HepG2 (cell line): Measurements from ENCODE around the gene MASP2. TPM values are rescaled to one million over a fixed set of nuclear protein-coding genes. Genes with fewer than 3 reads are reported as not detected.

Source experiments
- CBX5 ChIP-seq: sonication (generic); formaldehyde crosslinking; IDR thresholded peaks from 2 replicates; pipeline ENCODE4 v1.4.0; 2020; ENCODE audit warnings: missing genetic modification reagents, borderline replicate concordance
- CHD2 ChIP-seq: IDR thresholded peaks from 2 replicates; pipeline ENCODE4 v1.6.1; 2011; ENCODE audit warnings: low read depth, low read length, improper control_type of control experiment
- FOXA1 ChIP-seq, 2 experiments: fragments of 450-650 bp in 1 of 2; sonication (generic) in 1 of 2; formaldehyde crosslinking in 1 of 2; IDR thresholded peaks; 2 replicates each; pipeline versions ENCODE4 v1.4.0 to v1.6.1; 2016 to 2020; ENCODE audit warnings: missing genetic modification reagents in 1 of 2
- FOXA3 ChIP-seq: IDR thresholded peaks from 2 replicates; pipeline ENCODE4 v1.6.1; 2016; ENCODE audit warnings: missing genetic modification reagents, missing compliant biosample characterization
- HOXA3 ChIP-seq: sonication (generic); formaldehyde crosslinking; IDR thresholded peaks from 2 replicates; pipeline ENCODE4 v1.5.0; 2020; ENCODE audit warnings: missing genetic modification reagents
- ISL2 ChIP-seq: sonication (generic); formaldehyde crosslinking; IDR thresholded peaks from 2 replicates; pipeline ENCODE4 v1.5.0; 2020; ENCODE audit warnings: missing genetic modification reagents
- KLF13 ChIP-seq: sonication (generic); formaldehyde crosslinking; IDR thresholded peaks from 2 replicates; pipeline ENCODE4 v1.4.0; 2020; ENCODE audit warnings: mild to moderate bottlenecking, missing genetic modification reagents
- MIER2 ChIP-seq: IDR thresholded peaks from 2 replicates; pipeline ENCODE4 v1.6.1; 2016; ENCODE audit warnings: missing biosample characterization, missing genetic modification reagents
- MYC ChIP-seq: sonication (generic); formaldehyde crosslinking; IDR thresholded peaks from 2 replicates; pipeline ENCODE4 v1.9.0; 2021; ENCODE audit warnings: missing genetic modification reagents, borderline replicate concordance
- NFKBIZ ChIP-seq: IDR thresholded peaks from 2 replicates; pipeline ENCODE4 v1.6.1; 2018; ENCODE audit warnings: missing genetic modification reagents, missing compliant biosample characterization
- RXRB ChIP-seq: IDR thresholded peaks from 2 replicates; pipeline ENCODE4 v1.6.1; 2016; ENCODE audit warnings: borderline replicate concordance, missing genetic modification reagents, missing compliant biosample characterization
- SIN3A ChIP-seq: IDR thresholded peaks from 2 replicates; pipeline ENCODE4 v1.6.1; 2011; ENCODE audit warnings: low read depth, mild to moderate bottlenecking, control low read depth, low read length, borderline replicate concordance
- ZBTB7A ChIP-seq: sonication (generic); formaldehyde crosslinking; IDR thresholded peaks from 2 replicates; pipeline ENCODE4 v1.8.0; 2022; ENCODE audit warnings: mild to moderate bottlenecking, missing genetic modification reagents
- ZFP1 ChIP-seq: IDR thresholded peaks from 2 replicates; pipeline ENCODE4 v1.6.1; 2016
- ZFX ChIP-seq: sonication (generic); formaldehyde crosslinking; IDR thresholded peaks from 2 replicates; pipeline ENCODE4 v1.4.0; 2020; ENCODE audit warnings: mild to moderate bottlenecking, low read depth, missing genetic modification reagents, moderate library complexity
- ZIK1 ChIP-seq: sonication (generic); formaldehyde crosslinking; IDR thresholded peaks from 2 replicates; pipeline ENCODE4 v1.5.0; 2020; ENCODE audit warnings: mild to moderate bottlenecking, low read depth, missing genetic modification reagents, borderline replicate concordance
- ZNF451 ChIP-seq: sonication (generic); formaldehyde crosslinking; IDR thresholded peaks from 2 replicates; pipeline ENCODE4 v1.5.0; 2020; ENCODE audit warnings: mild to moderate bottlenecking, missing genetic modification reagents
- ZNF558 ChIP-seq: sonication (generic); formaldehyde crosslinking; IDR thresholded peaks from 2 replicates; pipeline ENCODE4 v1.9.0; 2022; ENCODE audit warnings: mild to moderate bottlenecking, missing genetic modification reagents, borderline replicate concordance
- ZNF570 ChIP-seq: sonication (generic); formaldehyde crosslinking; IDR thresholded peaks from 2 replicates; pipeline ENCODE4 v1.4.0; 2020; ENCODE audit warnings: mild to moderate bottlenecking, missing genetic modification reagents, borderline replicate concordance
- ZNF737 ChIP-seq: sonication (generic); formaldehyde crosslinking; IDR thresholded peaks from 2 replicates; pipeline ENCODE4 v1.5.0; 2020; ENCODE audit warnings: missing genetic modification reagents, mild to moderate bottlenecking, borderline replicate concordance
- ZNF781 ChIP-seq: sonication (generic); formaldehyde crosslinking; IDR thresholded peaks from 2 replicates; pipeline ENCODE4 v1.5.1; 2020; ENCODE audit warnings: borderline replicate concordance, mild to moderate bottlenecking, missing genetic modification reagents; ENCODE audit errors: not compliant biosample characterization
- polyA plus RNA-seq, 8 experiments: library from polyadenylated mRNA; depleted of rRNA in 3 of 8; stranded (reverse) in 7 of 8; unstranded in 1 of 8; fragments of >200 nt; fragmentation: Illumina TruSeq in 4 of 8; extraction: Trizol in 4 of 8; gene quantifications; 2 replicates each; pipeline versions ENCODE4 v1.2.1 to v1.2.3, GENCODE V29; 2011 to 2016; ENCODE audit warnings: low read depth in 4 of 8, missing spikeins in 1 of 8, mixed read lengths in 1 of 8; ENCODE audit not compliant: insufficient read depth in 1 of 8
- total RNA-seq, 5 experiments: library from RNA; depleted of rRNA; stranded (reverse); fragments of >200 nt; fragmentation: Illumina TruSeq; extraction: Trizol; gene quantifications; 2 replicates each; pipeline ENCODE4 v1.2.3, GENCODE V29; 2016; ENCODE audit warnings: low read depth in 1 of 5
- TF ChIP-seq, protein P1 (sequence below): sonication (generic); formaldehyde crosslinking; IDR thresholded peaks from 2 replicates; pipeline ENCODE4 v1.4.0; 2020; ENCODE audit warnings: mild to moderate bottlenecking, low read depth, missing genetic modification reagents
- TF ChIP-seq, protein P2 (sequence below): sonication (generic); formaldehyde crosslinking; IDR thresholded peaks from 2 replicates; pipeline ENCODE4 v1.5.0; 2020; ENCODE audit warnings: missing genetic modification reagents
- TF ChIP-seq, protein P3 (sequence below): sonication (generic); formaldehyde crosslinking; IDR thresholded peaks from 2 replicates; pipeline ENCODE4 v1.5.0; 2020; ENCODE audit warnings: missing genetic modification reagents, mild to moderate bottlenecking, borderline replicate concordance
- TF ChIP-seq, protein P4 (sequence below): sonication (generic); formaldehyde crosslinking; IDR thresholded peaks from 2 replicates; pipeline ENCODE4 v1.5.0; 2020; ENCODE audit warnings: missing genetic modification reagents

The MASP2 gene
- total and polyA plus RNA-seq, 2 of the 13 experiments (the other 11 are each of a cell fraction or from before 2014, with no cell fraction given): 7.1 to 11.8 TPM

DNA sequence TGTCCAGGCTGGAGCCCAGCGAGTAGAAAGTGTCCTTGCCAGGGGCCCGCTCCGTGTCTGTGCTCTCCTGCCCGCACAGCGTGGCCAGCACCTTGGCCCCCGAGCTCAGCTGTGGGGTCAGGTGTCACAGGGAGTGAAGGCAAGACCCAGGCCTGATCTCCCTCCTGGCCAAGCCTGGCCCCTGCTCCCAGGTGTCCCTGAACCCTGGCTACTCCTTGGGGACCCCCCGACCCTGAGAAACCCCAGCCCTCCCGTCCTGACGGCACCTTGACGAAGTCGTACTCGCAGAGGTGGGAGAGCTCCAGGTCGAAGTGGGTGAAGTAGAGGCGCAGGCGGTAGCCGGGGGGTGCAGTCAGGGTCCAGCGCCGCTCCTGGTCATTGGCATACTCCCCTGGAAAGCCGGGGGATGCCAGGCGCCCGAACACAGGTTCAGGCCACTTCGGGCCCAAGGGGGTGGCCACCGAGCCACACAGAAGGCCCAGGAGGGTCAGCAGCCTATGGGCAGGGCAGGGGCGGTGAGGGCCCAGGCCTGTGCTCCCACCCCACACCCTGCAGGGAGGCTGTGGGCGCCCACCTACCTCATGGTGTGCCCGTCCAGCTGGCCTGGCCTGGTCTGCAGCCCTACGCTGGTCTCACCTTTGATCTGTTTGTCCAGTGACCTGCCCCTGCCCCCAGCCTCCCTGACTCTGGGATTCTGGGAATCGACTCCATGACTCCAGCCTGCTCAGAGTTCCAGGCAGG, at the start of gene MASP2 (continued):
- TF ChIP-seq, protein P1, sequence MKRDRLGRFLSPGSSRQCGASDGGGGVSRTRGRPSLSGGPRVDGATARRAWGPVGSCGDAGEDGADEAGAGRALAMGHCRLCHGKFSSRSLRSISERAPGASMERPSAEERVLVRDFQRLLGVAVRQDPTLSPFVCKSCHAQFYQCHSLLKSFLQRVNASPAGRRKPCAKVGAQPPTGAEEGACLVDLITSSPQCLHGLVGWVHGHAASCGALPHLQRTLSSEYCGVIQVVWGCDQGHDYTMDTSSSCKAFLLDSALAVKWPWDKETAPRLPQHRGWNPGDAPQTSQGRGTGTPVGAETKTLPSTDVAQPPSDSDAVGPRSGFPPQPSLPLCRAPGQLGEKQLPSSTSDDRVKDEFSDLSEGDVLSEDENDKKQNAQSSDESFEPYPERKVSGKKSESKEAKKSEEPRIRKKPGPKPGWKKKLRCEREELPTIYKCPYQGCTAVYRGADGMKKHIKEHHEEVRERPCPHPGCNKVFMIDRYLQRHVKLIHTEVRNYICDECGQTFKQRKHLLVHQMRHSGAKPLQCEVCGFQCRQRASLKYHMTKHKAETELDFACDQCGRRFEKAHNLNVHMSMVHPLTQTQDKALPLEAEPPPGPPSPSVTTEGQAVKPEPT (CRISPR knock-in tag): no peak
- 0 out of 2 replicates have a peak, but pooled peaks have one; percentile 15 for TF ChIP-seq MIER2
- TF ChIP-seq CBX5: peak; percentile 21; the same call in 1 of the 2 replicates
- TF ChIP-seq, protein P2, sequence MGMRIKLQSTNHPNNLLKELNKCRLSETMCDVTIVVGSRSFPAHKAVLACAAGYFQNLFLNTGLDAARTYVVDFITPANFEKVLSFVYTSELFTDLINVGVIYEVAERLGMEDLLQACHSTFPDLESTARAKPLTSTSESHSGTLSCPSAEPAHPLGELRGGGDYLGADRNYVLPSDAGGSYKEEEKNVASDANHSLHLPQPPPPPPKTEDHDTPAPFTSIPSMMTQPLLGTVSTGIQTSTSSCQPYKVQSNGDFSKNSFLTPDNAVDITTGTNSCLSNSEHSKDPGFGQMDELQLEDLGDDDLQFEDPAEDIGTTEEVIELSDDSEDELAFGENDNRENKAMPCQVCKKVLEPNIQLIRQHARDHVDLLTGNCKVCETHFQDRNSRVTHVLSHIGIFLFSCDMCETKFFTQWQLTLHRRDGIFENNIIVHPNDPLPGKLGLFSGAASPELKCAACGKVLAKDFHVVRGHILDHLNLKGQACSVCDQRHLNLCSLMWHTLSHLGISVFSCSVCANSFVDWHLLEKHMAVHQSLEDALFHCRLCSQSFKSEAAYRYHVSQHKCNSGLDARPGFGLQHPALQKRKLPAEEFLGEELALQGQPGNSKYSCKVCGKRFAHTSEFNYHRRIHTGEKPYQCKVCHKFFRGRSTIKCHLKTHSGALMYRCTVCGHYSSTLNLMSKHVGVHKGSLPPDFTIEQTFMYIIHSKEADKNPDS (CRISPR knock-in tag): no peak; the same call in 1 of the 2 replicates
- TF ChIP-seq ZNF570 (CRISPR knock-in tag): no peak
- no peak for TF ChIP-seq SIN3A
- TF ChIP-seq FOXA3: peak; percentile 42; the same call in 1 of the 2 replicates
- TF ChIP-seq RXRB: peak; percentile 81
- TF ChIP-seq NFKBIZ (CRISPR knock-in tag): no peak
- peak; percentile 89 for TF ChIP-seq ZFX
- TF ChIP-seq HOXA3 (CRISPR knock-in tag): peak; percentile 76
- TF ChIP-seq, protein P3, sequence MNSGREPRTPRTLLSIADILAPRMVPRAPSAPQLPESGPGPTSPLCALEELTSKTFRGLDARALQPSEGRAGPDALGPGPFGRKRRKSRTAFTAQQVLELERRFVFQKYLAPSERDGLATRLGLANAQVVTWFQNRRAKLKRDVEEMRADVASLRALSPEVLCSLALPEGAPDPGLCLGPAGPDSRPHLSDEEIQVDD (CRISPR knock-in tag): no peak
- peak; percentile 86 for TF ChIP-seq MYC (CRISPR knock-in tag)
- no peak for TF ChIP-seq FOXA1 (IDR thresholded peaks at IDR 0.05)
- peak; percentile 29 for TF ChIP-seq FOXA1 (CRISPR knock-in tag; IDR thresholded peaks at IDR 0.05)
- TF ChIP-seq ZNF781: no peak
- TF ChIP-seq KLF13 (CRISPR knock-in tag): no peak
- TF ChIP-seq ZFP1 (CRISPR knock-in tag): no peak
- 0 out of 2 replicates have a peak, but pooled peaks have one; percentile 65 for TF ChIP-seq ZNF451 (CRISPR knock-in tag)
- TF ChIP-seq ZNF737 (CRISPR knock-in tag): no peak
- no peak for TF ChIP-seq ZBTB7A (CRISPR knock-in tag)
- 0 out of 2 replicates have a peak, but pooled peaks have one; percentile 18 for TF ChIP-seq CHD2
- TF ChIP-seq ZNF558: 0 out of 2 replicates have a peak, but pooled peaks have one; percentile 66
- TF ChIP-seq ISL2 (CRISPR knock-in tag): 0 out of 2 replicates have a peak, but pooled peaks have one; percentile 25
- TF ChIP-seq ZIK1 (CRISPR knock-in tag): peak; percentile 61; the same call in 1 of the 2 replicates
- TF ChIP-seq, protein P4, sequence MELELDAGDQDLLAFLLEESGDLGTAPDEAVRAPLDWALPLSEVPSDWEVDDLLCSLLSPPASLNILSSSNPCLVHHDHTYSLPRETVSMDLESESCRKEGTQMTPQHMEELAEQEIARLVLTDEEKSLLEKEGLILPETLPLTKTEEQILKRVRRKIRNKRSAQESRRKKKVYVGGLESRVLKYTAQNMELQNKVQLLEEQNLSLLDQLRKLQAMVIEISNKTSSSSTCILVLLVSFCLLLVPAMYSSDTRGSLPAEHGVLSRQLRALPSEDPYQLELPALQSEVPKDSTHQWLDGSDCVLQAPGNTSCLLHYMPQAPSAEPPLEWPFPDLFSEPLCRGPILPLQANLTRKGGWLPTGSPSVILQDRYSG (CRISPR knock-in tag): no peak
